Measurements from ENCODE around the gene ZFP82.

ZFP82 gene

DNA sequence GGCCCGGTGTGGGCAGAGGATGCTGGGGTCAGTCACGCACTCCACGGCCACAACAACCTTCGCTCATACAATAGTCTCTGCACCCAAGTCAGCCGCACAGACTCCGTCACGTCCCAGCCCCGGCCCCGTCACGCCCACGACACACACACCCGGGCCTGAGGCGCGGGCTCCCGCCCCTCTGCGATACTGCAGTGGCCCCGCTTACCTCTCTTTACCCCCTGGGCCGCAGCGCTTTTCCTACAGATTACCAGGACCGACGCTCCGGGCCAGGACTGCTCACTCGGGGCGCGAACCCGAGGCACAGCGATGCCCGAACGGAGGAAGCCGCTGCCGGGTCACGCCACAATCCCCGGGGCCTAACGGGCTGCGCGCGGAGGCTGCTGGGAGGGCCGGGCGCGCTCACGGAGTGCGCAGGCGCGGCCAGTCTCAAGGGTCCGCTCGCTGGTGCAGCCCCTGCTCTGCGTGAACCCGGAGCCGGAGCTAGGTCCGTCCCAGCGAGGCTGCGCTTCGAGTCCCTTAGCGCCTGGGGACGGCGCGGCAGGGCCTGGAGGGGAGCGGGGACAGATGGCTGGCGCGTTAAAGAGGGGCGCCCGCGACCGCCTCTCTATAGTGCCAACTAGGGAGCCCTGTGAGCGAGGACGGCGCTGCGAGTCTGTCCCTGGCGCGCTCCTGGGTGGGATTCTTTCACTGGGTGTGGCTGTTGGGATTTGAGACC lies at the start of gene ZFP82:
ZFP82 (minus strand) TSS at position 358 of the 715 bp plus-strand sequence. CDS start 8,855 bp downstream, outside the sequence.
- peak; percentile 95 for DNase-seq

DNA sequence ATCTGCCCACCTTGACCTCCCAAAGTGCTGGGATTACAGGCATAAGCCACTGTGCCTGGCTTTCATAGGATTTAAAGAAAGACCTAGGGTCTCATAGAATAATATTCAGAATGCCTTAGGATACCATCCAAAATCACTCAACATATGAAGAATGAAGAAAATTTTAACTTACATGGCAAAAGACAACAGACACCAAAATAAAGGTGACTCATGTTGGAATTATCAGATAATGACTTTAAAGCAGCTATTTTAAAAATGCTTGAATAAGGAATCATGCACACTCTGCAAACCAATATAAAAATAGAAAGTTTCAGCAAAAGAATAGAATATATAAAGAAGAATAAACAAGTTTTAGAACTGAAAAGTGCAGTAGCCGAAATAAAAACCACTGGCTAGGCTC lies 41.6 kb upstream of the ZFP82 start:
- no peak for DNase-seq

DNA sequence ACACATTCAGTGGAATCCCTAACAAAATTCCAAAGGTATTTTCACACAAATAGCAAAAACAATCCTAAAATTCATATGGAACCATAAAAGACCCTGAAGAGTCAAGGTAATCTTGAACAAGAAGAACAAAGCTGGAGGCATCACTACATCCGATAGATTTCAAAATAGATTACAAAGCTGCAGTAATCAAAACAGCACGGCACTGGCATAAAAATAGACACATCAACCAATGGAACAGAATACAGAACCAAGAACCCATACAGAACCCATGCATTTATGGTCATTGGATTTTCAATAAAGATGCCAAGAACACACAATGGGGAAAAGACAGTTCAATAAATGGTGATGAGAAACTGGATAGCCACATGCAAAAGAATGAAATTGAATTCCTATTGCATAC lies 38.4 kb upstream of the ZFP82 start:
- DNase-seq, result no peak

DNA sequence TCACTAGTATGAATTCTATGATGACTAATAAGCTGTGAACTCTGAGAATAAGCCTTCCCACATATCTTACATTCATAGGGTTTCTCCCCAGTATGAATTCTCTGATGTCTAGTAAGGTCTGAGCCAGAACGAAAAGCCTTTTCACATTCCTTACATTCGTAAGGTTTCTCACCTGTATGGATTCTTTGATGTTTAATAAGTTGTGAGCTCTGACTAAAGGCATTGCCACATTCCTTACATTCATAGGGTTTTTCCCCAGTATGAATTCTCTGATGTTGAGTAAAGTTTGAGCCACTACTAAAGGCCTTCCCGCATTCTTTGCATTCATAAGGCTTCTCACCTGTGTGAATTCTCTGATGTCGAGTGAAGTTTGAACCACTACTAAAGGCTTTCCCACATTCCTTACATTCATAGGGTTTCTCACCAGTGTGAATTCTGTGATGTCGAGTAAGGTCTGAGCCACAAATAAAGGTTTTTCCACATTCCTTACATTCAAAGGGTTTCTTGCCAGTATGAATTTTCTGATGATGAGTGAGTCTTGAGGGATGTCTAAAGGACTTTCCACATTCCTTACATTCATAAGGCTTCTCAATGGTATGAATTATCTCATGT lies 30.7 kb upstream of the ZFP82 start:
- no peak for DNase-seq

DNA sequence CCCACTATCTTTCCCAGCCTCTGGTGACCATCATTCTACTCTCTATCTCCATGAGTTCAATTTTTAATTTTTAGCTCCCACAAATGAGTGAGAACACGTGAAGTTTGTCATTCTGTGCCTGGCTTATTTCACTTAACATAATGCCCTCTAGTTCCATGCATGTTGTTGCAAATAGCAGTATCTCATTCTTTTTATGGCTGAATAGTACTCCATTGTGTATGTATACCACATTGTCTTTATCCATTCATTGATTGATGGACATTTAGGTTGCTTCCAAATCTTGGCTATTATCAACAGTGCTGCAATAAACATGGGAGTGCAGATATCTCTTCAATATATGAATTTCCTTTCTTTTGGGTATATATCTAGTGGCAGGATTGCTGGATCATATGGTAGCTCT lies 22.9 kb upstream of the ZFP82 start:
- no peak for DNase-seq

DNA sequence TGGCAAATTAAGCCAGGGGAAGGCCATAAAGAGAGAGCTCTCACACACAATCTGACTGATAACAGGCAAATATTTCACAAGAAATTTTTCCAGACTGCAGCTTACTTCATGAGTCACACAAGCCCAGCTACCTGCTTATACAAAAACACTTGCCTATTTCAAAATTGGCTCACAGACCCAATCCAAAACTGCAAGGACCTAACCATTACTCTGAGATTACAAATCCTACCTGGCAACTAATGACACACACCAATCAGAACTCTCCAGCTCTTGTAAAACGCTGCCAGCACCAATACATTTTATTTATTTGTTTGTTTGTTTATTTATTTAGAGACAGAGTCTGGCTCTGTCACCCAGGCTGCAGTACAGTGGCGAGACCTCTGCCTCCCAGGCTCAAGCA lies 18.1 kb upstream of the ZFP82 start:
- no peak for DNase-seq

DNA sequence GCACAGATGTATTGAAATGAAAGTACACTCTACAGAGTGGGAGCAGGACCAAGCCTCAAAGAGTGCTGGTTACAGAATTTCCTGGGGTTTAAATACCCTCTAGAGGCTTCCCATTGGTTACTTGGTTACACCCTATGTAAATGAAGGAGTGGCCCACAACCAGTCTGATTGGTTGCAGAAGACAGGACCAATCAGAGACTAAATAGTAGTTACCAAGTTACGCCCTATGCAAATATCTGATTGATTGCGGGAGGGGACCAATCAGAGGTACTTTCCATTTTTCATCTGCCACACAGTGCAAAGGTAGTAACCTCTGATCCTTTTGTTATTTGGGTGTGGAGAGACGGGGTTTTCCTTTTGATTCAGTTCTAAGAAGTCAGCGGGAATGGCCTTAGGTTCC lies 5.5 kb upstream of the ZFP82 start:
- DNase-seq, result no peak

DNA sequence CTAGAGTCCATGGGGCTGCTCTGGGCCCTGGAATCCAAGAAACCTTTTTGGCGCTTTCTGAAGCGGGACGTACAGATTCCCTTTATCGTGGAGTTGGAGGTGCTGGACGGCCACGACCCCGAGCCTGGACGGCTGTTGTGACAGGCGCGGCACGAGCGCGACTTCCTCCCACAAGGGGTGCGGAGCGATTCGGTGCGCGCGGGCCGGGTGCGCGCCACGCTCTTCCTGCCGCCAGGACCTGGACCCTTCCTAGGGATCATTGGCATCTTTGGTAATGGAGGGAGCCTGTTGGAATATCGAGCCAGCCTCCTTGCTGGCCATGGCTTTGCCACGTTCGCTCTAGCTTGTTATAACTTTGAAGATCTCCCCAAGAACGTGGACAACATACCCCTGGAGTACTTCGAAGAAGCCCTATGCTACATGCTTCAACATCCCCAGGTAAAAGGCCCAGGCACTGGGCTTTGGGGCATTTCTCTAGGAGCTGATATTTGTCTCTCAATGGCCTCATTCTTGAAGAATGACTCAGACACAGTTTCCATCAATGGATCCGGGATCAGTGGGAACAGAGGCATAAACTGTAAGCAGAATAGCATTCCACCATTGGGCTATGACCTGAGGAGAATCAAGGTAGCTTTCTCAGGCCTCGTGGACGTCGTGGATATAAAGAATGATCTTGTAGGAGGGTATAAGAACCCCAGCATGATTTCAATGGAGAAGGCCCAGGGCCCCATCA lies 3.5 kb upstream of the ZFP82 start:
- no peak for DNase-seq

DNA sequence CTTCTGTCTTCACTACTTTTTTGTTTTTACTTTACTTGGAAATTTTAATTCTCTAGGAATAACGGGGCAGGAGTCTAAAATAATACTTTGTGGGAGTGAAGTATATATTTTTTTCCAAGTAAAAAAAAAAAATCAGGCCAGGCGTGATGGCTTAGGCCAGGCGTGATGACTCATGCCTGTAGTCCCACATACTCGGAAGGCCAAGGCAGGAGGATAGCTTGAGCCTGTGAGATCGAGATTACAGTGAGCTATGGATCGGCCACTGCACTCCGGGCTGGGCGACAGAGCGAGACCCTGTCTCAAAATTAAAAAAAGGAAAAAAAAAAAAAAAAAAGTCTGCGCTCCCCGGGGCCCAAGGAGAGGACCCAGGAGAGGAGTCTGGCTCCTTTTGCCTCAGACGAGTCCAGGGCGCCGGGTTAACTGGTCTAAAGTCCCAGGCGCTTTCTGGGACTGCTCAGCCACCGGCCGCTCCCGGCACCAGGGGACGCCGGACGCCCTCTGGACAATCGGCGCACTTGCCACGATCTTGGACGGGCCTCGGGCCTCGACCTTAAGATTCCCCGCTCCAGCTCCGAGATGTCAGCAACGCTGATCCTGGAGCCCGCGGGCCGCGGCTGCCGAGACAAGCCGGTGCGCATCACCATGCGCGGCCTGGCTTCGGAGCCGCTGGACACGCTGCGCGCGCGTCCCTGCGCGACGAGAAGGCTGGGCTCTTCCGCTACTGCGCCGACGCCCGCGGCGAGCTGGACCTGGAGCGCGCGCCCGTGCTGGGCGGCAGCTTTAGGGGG lies 2.7 kb upstream of the ZFP82 start:
- no peak for DNase-seq

DNA sequence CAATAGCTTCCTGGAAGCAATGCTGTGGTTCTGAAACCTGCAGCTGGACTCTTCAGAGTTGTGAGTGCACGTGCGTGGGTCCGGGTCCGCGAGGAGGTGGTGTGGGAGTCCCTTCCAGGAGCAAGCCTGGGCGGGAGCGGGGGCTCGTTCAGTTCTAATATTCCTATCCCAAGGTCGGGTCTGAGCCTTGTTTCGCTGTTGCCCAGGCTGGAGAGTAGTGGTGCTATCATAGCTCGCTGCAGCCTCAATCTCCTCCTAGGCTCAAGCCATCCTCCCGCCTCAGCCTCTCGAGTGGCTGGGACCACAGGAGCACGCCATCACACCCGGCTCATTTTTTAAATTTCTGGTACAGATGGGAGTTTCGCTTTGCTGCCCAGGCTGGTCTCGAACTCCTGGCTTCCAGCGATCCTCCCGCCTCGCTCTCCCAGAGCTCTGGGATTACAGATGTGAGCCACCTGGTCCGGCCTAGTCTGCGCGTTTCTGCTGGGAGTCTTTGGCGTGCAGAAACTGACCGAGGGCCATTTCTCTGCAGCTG lies 625 bp downstream of the ZFP82 start:
- no peak for DNase-seq

DNA sequence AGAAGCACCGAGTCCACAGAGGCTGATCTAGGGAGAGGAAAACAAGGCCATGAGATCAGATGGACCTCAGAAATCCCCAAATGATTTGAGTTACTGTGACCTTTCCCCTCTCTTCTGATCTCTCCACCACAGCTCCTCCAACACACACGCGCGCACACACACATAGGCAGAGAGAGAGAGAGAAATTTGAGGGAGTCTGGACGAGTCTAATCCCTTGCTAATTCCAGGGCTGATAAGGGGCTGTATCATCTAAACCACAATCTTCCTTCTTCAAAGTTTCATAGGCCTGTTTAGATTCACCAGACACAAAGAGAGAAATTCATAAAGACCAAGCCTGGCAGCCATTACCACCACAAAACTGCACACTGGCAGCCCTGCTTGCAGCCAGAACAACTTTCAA lies 8.6 kb downstream of the ZFP82 start:
- DNase-seq, result no peak

DNA sequence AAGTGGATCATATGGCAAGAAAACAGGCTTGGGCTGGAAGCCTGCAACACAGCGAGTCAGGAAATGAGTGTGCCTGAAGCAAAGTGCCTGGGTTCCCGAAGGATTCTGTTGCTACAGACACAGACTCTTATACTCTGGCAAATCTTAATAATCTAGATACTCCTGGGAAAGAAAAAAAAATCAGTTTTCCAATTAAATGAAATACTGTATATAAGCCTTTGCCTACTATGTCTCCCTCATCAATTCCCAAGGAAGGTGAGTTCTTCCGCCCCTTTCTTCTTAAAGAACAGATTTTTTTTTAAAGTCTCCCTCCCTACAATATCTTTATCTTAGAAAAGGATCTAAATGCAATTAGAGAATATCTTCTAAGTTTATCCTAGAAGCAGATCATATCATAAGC lies 10.3 kb downstream of the ZFP82 start:
- DNase-seq, result no peak

DNA sequence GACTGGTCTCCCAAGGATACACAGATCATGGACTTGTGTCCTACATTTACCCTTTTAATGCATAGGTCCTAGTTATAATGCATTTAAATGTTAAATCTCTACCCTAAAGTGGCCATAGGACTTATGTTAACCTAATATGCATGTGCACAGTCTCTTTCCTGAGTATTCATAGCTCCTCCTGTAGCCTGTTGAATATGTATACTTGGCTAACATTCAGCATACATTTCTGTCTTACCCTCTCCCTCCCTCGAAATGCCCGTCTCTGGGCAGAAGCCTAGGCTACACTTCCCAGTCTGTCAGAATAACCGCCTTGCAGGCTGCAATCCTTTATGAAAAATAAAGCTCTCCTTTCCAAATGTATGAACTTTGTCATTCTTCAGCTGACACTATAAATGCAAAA lies 13.9 kb downstream of the ZFP82 start:
- DNase-seq, result no peak

DNA sequence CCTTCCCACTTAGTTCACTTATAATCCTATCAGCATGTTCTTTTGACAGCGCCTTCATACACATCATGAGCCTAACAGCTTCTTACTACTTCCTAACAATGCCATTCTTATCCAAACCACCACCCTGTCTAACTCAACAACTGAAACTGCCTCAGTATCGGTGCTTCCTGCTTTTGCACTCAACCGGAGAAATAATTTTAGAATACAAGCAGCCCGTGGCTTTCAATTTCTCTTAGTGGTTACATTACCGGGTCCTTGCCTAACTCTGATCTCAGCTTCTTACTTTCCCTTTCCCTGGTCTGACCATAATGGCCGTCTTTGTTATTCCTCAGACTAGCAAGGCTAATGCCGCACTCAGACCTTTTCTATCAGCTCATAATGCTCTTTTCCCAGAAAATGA lies 17.0 kb downstream of the ZFP82 start:
- no peak for DNase-seq

DNA sequence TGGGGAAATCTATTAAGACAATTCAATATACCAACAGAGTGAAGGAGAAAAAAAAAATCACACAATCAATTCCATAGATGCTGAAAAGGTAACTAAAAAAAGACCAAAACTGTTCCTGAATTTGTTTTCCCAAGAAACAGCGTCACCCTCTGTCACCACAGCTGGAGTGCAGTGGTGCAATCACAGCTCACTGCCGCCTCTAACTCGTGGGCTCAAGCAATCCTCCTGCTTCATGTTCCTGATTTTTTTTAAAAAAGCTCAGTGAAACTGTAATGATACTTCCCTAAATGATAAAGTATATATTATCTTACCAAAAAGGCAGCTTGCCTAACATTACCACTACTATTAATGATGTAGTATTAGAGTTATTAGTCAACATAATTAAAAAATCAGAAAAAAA lies 19.9 kb downstream of the ZFP82 start:
- DNase-seq, result no peak

DNA sequence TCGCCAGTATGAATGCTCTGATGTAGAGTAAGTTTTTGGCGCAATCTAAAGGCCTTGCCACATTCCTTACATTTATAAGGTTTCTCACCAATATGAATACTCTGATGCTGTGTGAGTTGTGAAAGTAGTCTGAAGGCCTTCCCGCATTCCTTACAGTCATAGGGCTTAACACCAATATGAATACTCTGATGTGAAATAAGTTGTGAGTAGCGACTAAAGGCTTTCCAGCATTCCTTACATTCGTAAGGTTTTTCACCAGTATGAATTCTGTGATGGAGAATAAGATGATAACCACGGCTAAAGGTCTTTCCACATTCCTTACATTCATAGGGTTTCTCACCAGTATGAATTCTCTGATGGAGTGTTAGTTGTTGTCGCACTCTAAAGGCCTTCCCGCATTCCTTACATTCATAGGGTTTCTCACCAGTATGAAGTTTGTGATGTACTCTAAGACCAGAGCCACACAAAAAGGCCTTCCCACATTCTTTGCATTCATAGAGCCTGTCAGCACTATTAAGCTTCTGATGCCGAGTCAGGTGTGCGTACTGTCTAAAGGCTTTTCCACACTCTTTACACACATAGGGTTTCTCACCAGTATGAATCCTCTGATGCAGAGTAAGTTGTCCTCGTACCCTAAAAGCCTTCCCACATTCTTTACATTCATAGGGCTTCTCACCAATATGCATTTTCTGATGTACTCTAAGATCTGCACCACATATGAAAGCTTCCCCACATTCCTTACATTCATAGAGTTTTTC lies 25.3 kb downstream of the ZFP82 start:
- no peak for DNase-seq

DNA sequence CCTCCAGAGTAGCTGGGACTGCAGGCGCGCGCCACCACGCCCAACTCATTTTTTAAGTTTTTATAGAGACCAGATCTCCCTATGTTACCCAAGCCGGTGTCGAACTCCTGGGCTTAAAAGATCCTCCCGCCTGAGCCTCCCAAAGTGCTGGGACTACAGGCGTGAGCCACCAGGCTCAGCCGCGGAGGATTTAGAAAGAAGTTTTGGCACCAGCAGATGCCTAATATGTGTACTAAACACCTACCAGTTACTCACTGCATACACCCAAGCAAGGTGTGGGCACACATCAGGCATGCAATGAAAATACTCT lies 39.0 kb downstream of the ZFP82 start:
- no peak for DNase-seq

DNA sequence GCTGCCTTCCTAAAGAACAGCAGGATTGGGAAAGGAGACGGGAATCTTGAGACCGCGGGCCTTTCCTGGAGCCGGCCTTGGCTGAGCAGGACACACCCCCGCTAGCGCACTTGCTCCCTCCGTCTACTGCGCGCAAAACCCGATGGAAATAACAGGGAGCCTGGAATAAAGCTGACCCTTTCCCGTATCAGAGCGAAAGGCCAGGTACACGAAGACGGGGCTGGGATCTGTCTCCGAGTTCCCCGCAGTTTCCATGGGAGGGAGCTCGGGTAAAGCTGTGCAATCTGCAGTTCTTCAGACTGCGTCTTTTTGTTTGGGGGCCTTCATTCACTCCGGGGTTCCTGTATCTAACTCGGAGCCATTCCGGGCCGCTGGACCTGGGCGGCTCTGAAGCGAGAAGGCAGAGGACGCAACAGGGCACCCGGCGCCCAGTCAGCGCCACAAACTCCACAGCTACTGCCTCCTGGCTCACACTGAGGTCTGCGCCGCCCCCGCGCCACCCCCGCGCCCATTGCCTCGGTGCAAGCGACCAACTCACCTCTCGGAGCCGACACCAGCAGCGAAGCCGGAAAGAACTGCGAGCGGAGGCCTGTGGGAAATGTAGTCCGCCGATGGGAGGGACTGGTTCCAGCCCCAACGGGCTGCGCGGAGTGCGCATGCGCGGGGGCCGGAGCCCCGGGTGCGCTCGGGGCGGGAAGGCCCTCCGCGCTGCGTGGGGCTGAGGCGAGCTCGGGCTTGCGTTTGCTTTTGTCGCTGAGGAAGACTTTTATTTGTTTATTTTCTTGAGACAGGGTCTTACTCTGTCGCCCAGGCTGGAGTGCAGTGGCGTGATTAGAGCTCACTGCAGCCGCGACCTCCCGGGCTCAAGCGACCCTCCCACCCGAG lies 39.6 kb downstream of the ZFP82 start, which contains the start of gene ZFP14:
ZFP14 (minus strand) TSS at position 577 of the 885 bp plus-strand sequence. CDS start 11,309 bp downstream, outside the sequence.
- DNase-seq, result peak; percentile 100

DNA sequence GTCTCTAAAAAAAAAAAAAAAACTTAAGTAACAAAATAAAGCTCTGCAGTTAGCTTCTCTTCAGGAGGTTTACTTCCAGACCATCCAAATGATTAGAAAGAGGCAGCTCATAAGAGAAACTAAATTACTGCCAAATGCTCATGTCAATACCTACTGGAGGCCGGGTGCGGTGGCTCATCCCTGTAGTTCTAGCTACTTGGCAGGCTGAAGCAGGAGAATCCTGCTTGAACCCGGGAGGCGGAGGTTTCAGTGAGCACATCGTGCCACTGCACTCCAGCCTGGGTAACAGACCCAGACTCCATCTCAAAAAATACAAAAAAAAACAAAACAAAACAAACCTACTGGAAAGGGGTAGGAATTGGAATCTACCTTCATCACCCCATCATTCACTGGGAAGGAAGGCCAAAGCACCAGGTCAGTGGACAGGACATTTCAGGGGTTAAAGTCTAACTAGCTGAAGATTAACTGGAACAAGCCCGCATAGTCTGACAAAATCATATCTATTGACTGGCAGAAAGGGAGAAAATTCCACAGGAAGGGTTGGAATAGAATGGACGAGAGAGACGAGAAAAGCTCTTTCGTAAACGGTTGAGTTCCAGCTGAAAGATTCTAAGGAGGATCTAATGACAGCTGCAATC lies 40.8 kb downstream of the ZFP82 start:
- DNase-seq, result no peak

DNA sequence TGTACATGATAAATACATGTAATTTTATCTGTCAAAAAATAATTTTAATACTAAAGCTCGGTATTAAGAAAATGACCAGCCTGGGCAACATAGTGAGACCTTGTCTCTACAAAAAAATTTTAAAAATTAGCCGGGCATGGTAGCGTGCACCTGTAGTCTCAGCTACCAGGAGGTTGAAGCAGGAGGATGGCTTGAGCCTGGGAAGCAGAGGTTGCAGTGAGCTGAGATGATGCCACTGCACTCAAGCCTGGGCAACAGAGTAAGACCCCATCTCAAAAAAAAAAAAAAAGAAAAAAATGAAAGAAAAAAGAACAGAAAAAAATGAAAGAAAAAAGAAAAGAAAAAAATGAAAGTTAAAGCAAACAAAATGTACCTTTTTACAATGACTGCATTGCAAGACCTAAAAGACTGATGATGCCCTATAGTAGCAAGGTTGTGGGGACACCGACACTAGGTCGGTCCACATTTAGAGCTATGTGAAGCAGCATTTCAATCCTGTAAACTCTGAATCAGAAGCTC lies 44.7 kb downstream of the ZFP82 start:
- no peak for DNase-seq

DNA sequence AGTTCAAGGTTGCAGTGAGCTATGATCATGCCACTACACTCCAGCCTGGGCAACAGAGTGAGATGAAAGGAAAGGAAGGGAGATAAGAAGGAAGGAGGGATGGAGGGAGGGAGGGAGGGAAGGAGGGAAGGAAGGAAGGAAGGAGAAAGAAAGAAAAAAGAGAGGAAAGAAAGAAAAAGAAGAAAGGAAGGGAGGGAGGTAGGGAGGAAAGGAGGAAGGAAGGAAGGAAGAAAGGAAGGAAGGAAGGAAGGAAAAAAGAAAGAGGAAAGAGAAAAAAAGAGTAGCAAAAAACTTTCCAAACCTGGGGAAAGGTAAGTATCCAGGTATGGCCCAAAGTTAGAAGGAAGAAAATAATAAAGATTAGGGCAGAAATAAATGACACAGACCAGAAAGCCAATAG lies 46.6 kb downstream of the ZFP82 start:
- no peak for DNase-seq

All from NCI-H345 (cell line).